Measurements from ENCODE around the gene COL1A2.

COL1A2 gene

GRCh38 chr7:94414481-94414880 lies 19.8 kb downstream of the COL1A2 start:
- H3K27ac ChIP-seq = peak overlapping the region; percentile 40 to 64
- DNase-seq (ENCODE audit: low spot score) = no peak
- no peak for TF ChIP-seq CTCF (IDR thresholded peaks at IDR 0.05)
- H3K4me3 ChIP-seq = no peak overlapping the region

GRCh38 chr7:94414980-94415379 lies 20.3 kb downstream of the COL1A2 start:
- H3K4me3 ChIP-seq = no peak overlapping the region
- peak overlapping the region; percentile 40 to 64 for H3K27ac ChIP-seq
- no peak for TF ChIP-seq CTCF (IDR thresholded peaks at IDR 0.05)

GRCh38 chr7:94417306-94417705 lies 22.6 kb downstream of the COL1A2 start:
- H3K4me3 ChIP-seq = no peak overlapping the region
- no peak for TF ChIP-seq CTCF (IDR thresholded peaks at IDR 0.05)

More at GRCh38 chr7:94414980-94415379, 20.3 kb downstream of the COL1A2 start:
- no peak for DNase-seq (ENCODE audit: low spot score)

GRCh38 chr7:94417901-94418300 lies 23.2 kb downstream of the COL1A2 start:
- no peak for DNase-seq (ENCODE audit: low spot score)
- Histone ChIP-seq H3K27ac (peak overlapping the region; percentile 57 to 60), H3K4me3 (no peak overlapping the region)
- no peak for TF ChIP-seq CTCF (IDR thresholded peaks at IDR 0.05)

More at GRCh38 chr7:94417306-94417705, 22.6 kb downstream of the COL1A2 start:
- peak overlapping the region; percentile 57 to 60 for H3K27ac ChIP-seq
- DNase-seq (ENCODE audit: low spot score) = no peak

- peak overlapping the region; percentile 46 to 57 for H3K27ac ChIP-seq
- TF ChIP-seq CTCF (IDR thresholded peaks at IDR 0.05) = no peak
- DNase-seq (ENCODE audit: low spot score) = no peak
- H3K4me3 ChIP-seq = no peak overlapping the region
Observed at GRCh38 chr7:94418851-94419250, 24.2 kb downstream of the COL1A2 start.

- TF ChIP-seq CTCF (IDR thresholded peaks at IDR 0.05) = no peak
- Histone ChIP-seq H3K4me3 (no peak overlapping the region), H3K27ac (peak overlapping the region; percentile 46 to 57)
- DNase-seq (ENCODE audit: low spot score) = no peak
Observed at GRCh38 chr7:94420328-94420727, 25.6 kb downstream of the COL1A2 start.

GRCh38 chr7:94421681-94422080 lies 27.0 kb downstream of the COL1A2 start:
- DNase-seq (ENCODE audit: low spot score) = no peak
- Histone ChIP-seq H3K4me3 (no peak overlapping the region), H3K27ac (peak overlapping the region; percentile 16 to 34)
- TF ChIP-seq CTCF (IDR thresholded peaks at IDR 0.05) = no peak
